A204.1 (cell line): ENCODE data around the gene RPL5.

Experiments used
- FAIRE-seq: peaks from 2 replicates; lab custom pipeline; 2012; peaks lifted over from hg19 to GRCh38; lab: Jason Lieb, UNC

RPL5 gene

DNA sequence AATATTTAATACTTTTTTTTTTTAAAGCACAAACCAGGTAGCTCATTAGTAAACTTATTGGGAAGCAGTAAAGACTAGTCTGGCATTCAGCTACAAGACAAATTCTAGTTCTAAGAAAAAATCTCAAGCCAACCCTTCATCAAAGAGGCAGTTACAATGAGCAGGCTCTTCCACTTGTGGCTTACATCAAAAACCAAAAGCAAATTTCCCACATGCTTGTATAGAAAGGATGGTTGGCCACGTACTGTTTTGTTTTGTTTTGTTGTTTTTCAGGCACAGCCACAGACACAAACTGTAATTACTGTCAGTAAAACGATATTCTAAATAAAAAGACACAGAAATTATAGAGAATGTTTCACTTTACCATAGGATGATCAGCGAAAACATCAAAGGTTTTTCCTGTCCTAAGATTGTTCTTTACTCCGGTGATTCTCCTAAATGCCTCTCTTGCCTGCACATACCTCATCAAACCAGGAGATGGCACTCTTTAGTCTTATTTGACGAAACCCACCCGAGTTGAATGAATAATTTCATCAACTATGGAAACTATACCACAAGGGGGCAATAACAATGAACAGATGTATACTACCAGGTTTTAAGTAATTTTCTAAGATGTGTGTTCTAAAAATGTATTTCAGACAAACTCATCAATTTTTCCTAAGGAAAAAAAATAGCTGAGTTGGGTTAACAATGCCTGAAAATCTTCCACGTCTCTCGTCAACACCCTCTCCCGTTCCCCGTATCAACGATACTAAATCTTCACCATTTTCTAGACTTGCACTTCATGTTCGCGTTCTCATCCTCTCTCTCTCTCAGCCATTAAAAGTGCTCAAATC lies 26.9 kb downstream of the RPL5 start:
- peak; percentile 99 for FAIRE-seq

- no peak for FAIRE-seq
These were observed 27.7 kb downstream of the RPL5 start for GRCh38 chr1:92859400-92860039.

DNA sequence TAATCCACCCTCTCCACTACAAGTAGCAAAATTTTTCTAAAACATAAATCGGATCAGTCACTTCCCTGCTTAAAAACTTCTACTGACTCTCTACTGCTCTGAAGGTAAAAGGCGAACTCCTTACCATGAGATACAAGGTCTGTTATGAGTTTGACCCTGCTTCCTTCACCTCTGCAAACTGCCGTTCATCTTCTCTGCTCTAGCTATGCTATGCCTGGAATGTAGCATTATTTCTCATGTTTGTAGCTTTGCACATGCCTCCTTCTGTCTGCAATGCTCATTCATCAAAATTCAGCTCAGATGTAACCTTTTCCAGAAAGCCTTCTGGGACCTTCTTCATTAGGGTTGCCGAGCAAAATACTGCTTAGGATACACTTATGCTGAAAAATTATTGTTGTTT lies 30.8 kb downstream of the RPL5 start:
- no peak for FAIRE-seq

- FAIRE-seq = no peak
These were observed 32.3 kb downstream of the RPL5 start for GRCh38 chr1:92864131-92864530.

DNA sequence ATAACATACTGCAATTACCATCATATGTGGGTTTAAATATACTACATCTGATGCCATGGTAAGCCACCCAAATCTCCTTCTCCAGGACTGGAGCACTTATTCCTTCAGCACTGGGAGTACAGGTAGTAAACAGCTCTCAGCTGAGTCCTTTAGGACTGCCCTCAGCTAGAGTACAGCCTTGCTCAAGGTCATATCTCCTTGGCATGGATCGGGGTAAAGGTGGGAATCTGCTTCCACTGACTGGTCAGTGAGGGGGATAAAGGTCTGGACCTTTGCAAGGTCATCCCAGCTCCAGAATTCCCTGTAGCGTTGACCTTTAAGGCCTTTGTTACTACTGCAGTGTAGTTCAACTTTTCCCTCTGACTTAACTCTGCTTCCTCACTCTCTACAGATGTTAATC lies 38.8 kb downstream of the RPL5 start:
- no peak for FAIRE-seq

- FAIRE-seq = no peak
These were observed 40.9 kb downstream of the RPL5 start for GRCh38 chr1:92872719-92873118.

DNA sequence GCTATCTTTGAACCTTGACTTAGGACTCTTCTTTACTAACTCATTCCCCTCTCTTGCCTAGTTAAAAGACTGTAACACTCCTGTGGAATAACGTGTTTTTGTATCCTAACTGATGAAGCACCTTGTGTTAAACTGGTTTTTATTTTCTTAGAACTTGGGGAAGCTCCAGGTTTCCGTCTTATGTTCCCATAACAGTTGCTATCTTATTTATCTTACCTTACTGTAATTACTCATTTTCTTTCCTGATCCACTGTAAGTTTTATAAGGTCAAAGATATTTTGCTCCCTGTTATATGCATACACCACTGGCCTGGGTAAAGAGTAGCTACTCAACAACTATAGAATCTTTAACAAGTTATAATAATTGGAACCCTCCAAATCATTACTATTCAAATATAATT lies 43.1 kb downstream of the RPL5 start:
- FAIRE-seq = no peak

- no peak for FAIRE-seq
These were observed 44.5 kb downstream of the RPL5 start for GRCh38 chr1:92876351-92876750.

- FAIRE-seq = no peak
These were observed 45.4 kb downstream of the RPL5 start for GRCh38 chr1:92877081-92877711.

DNA sequence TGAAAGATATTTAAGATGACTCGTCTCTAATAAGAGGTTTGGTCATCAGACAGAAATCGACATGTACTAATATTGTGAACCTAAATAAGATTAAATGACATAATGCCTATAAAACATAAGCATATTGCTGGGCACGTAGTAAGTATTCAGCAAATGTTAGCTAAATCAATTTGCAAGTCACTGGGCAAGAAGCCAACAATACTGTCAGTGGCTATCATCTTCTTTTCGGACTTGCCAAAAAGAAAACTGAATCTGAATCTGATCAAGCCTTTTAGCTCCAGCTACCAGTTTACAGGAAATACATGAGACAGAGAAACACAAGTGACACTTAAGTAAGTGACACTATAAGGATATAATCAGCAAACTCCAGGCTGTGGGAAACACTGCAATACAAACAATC lies 46.0 kb downstream of the RPL5 start:
- FAIRE-seq = no peak

DNA sequence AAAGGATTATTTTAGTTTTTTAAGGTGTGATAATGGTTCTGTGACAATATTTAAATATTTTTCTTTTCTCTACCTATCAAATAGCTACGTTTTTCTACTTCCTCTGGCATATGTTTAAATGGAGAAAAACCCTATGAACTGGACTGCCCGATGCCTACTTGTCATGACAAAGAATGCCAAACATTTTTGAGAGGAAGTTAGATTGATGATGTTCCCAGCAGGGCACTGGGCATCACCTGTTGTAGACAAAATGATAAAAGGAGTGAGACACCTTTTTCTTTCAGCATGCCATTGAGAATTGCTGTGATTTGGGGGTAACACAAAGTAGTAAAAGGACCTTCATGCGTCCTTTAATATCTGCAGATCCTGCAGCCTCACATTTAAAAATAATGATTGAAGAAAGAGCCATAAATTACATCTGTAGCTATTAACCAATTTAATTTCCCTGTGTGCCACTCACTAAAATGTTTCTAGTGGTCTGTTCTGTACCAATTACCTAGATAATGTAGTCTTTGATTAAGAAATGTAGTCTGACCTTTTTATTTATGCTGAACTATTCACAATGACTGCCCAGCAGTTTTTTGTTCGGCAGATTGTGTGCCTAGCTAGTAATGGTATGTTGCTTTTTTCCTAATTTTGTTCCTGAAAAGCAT lies 47.6 kb downstream of the RPL5 start:
- no peak for FAIRE-seq

DNA sequence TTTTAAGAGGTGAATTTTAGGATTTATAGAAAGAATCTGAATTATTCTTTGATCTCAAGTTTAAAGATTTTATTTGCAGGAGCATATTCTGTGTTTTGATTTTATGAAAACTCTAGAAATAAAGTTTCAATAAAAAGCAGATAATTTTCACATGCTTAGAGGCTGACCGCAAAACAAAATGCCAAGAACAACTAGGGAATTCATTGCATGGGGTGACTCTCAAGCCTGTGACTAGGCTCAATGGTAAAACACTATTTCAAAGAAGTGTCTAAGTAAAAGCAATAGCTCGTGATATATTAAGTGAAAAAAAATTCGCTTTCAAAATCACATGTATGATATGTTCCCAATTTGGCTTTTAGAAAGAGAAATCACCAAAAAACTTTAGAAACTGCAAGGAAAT lies 49.6 kb downstream of the RPL5 start:
- FAIRE-seq = no peak

GRCh38 chr1:92882819-92883218 lies 51.0 kb downstream of the RPL5 start:
- FAIRE-seq = no peak

- no peak for FAIRE-seq
These were observed 51.5 kb downstream of the RPL5 start for GRCh38 chr1:92883297-92883696.

GRCh38 chr1:92884195-92884594 lies 52.4 kb downstream of the RPL5 start:
- no peak for FAIRE-seq

- no peak for FAIRE-seq
These were observed 55.1 kb downstream of the RPL5 start for GRCh38 chr1:92886886-92887419.

- no peak for FAIRE-seq
These were observed 55.6 kb downstream of the RPL5 start for GRCh38 chr1:92887465-92887864.
